ES-I3 (cell line): ENCODE results near the gene DTNBP1.

Experiments used
- H3K36me3 ChIP-seq: 2 replicates; pipeline ENCODE4 v1.6.1; 2013; ENCODE audit warnings: mild to moderate bottlenecking, low read length, control low read depth, moderate library complexity; ENCODE audit not compliant: insufficient read depth
- H3K4me1 ChIP-seq: 2 replicates; pipeline ENCODE4 v1.6.1; 2013; ENCODE audit warnings: mild to moderate bottlenecking, control low read depth, low read length; ENCODE audit not compliant: insufficient read depth
- H3K9ac ChIP-seq: 2 replicates; pipeline ENCODE4 v1.6.1; 2013; ENCODE audit warnings: low read depth, mild to moderate bottlenecking, low read length, moderate library complexity
- H3K9me3 ChIP-seq: 2 replicates; pipeline ENCODE4 v1.6.1; 2013; ENCODE audit warnings: mild to moderate bottlenecking, low read length, moderate library complexity; ENCODE audit not compliant: control insufficient read depth, insufficient read depth

The DTNBP1 gene

DNA sequence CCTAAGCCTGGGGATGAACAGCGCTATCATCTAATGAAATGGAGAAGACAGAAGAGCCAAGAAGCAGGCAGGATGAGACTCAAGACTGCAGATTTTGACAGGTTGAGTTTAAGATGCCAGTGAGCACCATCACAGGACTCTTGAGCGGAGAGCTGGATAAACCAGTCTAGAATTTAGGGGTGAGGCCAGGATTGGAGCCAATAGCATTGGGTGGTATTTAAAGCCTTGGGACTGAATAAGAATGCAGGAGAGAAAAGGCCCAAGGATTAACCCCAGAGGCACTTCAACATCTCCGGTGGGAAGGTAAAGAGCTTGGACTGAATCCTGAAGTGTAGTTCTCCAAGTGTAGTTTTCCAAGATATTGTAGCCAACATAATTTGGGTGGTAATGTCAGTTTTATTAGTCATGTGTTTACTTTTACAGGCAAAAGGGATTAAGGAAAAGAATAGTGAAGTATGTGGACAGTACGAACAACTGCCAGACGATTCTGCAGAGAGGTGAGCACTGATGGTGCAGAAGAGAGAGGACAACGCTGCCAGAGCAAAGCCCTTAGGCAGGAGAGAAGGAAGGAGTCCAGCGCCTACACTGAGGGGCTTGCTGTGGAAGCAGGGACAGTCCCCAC is 85.2 kb downstream of the DTNBP1 start:
- Histone ChIP-seq H3K9me3 (no peaks in the 10 kb centered on the region), H3K4me1 (peaks cover 9% of the 10 kb centered on the region; the same call in 1 of the 2 replicates), H3K36me3 (no peaks in the 10 kb centered on the region), H3K9ac (no peak overlapping the region)

DNA sequence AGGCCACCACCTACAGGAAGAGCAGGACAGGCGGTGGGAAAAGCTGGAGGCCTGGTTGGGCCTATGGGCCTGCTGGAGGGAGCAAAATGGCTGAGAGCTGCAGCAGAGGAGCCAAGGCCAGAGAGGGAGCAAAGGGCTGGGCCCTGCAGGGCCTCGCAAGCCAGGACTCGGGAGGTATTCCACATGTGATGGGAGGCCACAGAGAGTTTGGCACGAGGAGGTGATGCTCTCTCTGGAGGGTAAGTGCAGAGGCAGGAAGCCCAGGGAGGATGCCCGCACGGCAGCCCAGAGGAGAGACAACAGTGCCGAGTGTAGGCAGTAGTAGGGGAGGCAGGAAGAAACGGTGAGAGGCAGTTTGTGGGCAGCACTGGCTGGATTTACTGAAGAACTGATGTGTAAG is 85.7 kb downstream of the DTNBP1 start:
- Histone ChIP-seq H3K9me3 (no peaks in the 10 kb centered on the region), H3K36me3 (no peaks in the 10 kb centered on the region), H3K9ac (no peak overlapping the region; the same call in 1 of the 2 replicates), H3K4me1 (peaks cover 9% of the 10 kb centered on the region; the same call in 1 of the 2 replicates)

- Histone ChIP-seq H3K9me3 (no peaks in the 10 kb centered on the region), H3K36me3 (no peaks in the 10 kb centered on the region), H3K4me1 (peaks cover 9% of the 10 kb centered on the region; the same call in 1 of the 2 replicates), H3K9ac (no peak overlapping the region)
Observed at GRCh38 chr6:15575357-15576033, 87.3 kb downstream of the DTNBP1 start.

- no peak overlapping the region for H3K9ac ChIP-seq
- H3K4me1 ChIP-seq = peaks cover 9% of the 10 kb centered on the region; the same call in 1 of the 2 replicates
- no peaks in the 10 kb centered on the region for H3K36me3 ChIP-seq
- H3K9me3 ChIP-seq = no peaks in the 10 kb centered on the region
Observed at GRCh38 chr6:15574486-15574885, 88.3 kb downstream of the DTNBP1 start.

DNA sequence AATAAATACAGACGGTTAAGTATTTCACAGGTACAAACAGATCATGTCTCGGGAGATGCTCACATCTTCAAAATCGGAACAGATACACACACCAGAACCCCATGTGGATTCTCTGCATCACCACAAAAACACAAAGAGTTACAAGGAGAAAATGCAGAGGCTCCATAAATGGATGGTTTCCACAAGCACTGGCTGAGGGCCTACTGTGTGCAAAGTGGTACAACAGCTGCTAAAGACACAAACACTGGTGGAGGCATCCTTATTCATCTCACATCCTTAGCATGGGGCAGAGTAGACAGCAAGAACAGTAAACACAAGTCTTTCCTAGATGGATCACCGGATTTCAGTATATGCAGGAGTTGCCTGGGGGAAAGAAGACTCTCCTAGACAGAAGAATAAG is 88.8 kb downstream of the DTNBP1 start:
- Histone ChIP-seq H3K4me1 (peaks cover 9% of the 10 kb centered on the region; the same call in 1 of the 2 replicates), H3K36me3 (no peaks in the 10 kb centered on the region), H3K9ac (no peak overlapping the region), H3K9me3 (no peaks in the 10 kb centered on the region)

- H3K9ac ChIP-seq = no peak overlapping the region
- no peaks in the 10 kb centered on the region for H3K9me3 ChIP-seq
- peaks cover 13% of the 10 kb centered on the region; the same call in 1 of the 2 replicates for H3K4me1 ChIP-seq
- H3K36me3 ChIP-seq = no peaks in the 10 kb centered on the region
Observed at GRCh38 chr6:15573384-15573783, 89.4 kb downstream of the DTNBP1 start.

- H3K36me3 ChIP-seq = no peaks in the 10 kb centered on the region
- H3K9ac ChIP-seq = no peak overlapping the region
- H3K4me1 ChIP-seq = 0 out of 2 replicates have a peak, but pooled peaks cover 4% of the 10 kb centered on the region
- H3K9me3 ChIP-seq = no peaks in the 10 kb centered on the region
Observed at GRCh38 chr6:15572296-15573016, 90.4 kb downstream of the DTNBP1 start.

DNA sequence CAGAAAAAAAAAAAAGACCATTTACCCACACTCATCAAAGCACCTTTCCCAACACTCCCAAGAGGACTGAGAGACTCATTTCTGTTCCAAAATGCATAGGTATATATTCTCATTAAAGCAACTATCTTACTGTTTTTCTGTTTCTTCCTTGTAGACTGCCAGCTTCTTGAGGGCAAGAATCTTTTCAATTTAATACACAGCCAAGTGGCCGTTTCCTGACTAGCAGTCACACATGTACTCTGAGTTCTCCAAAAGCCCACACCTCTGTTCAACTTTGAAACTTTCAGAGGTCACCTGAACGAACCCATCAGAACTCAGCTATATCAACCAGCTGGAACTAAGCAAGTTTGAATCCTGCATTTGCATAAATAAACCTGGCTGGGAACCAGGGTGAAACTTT is 92.7 kb downstream of the DTNBP1 start:
- Histone ChIP-seq H3K4me1 (0 out of 2 replicates have a peak, but pooled peaks cover 4% of the 10 kb centered on the region), H3K9ac (no peak overlapping the region), H3K9me3 (no peaks in the 10 kb centered on the region), H3K36me3 (no peaks in the 10 kb centered on the region)

DNA sequence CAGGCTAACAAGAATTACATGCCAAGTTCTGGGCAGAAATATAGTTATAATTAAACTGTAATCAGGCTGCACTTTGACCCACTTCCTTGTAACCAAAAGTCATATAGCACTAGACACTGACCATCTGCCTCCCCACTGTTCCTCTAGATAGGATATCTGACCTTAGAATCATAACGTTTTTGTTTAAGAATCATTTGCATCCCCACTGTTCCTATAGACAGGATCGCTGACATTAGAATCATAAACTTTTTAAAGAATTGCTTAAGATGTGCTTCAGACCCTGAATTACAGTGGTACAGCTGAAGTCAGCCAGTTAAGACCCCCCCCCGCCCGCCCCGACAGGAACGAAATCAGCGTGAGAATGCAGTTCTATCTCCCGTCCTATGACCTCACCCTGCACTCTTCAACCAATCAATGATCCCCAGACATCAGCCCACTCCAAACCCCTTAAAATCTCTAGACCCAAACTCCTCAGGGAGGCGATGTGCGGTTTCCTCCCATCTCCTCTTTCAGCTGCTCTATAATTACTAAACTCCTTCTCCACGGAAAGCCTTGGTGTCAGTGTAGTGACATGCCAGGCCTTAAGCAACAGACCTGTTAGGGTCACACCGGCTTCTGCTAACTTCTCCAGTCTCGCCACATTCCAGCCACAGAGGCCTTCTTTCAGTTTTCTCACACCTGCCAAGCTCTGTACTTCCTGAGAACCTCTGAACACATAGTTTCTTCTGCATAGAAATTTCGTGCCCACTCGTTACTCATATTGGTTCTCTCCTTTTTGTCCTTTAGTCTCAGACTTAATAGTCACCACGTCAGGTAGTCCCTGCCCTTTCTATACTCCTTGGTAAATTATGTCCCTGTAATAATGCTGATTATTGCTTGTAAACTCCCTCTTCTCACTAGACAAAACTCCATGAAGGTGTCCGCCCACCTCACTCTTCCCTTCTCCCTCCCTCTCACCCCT is 93.5 kb downstream of the DTNBP1 start:
- Histone ChIP-seq H3K9ac (no peak overlapping the region), H3K36me3 (no peaks in the 10 kb centered on the region), H3K9me3 (no peaks in the 10 kb centered on the region), H3K4me1 (0 out of 2 replicates have a peak, but pooled peaks cover 4% of the 10 kb centered on the region)

- no peak overlapping the region for H3K9ac ChIP-seq
- peaks cover 5% of the 10 kb centered on the region; the same call in 1 of the 2 replicates for H3K4me1 ChIP-seq
- H3K9me3 ChIP-seq = no peaks in the 10 kb centered on the region
- H3K36me3 ChIP-seq = no peaks in the 10 kb centered on the region
Observed at GRCh38 chr6:15562977-15563376, 99.9 kb downstream of the DTNBP1 start.

DNA sequence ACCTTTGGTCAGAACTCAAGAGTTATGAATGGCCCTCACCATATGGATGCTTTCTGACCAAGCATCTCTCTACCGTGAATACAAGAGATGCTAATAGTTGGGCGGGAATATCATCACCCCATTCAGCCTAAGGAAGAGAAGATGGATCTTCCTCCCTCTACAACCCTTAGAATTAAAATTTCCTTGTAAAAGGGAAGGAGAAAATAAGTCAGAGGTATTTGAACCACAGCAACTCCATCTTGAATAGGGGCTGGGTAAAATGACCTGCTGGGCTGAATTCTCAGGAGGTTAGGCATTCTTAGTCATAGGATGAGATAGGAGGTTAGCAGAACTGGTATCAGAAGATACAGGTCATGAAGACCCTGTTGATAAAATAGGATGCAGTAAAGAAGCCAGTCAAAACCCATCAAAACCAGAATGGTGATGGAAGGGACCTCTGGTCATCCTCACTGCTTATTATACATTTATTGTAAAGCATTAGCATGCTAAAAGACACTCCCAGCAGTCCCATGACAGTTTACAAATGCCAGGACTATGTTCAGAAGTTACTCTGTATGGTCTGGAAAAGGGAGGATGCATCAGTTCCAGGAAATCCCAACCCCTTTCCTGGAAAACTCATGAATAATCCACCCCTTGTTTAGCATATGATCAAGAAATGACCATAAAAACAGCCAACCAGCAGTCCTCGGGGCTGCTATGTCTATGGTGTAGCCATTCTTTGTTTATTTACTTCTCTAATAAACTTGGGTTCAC is 101.2 kb downstream of the DTNBP1 start:
- Histone ChIP-seq H3K9me3 (no peaks in the 10 kb centered on the region), H3K36me3 (no peaks in the 10 kb centered on the region), H3K4me1 (peaks cover 5% of the 10 kb centered on the region; the same call in 1 of the 2 replicates), H3K9ac (no peak overlapping the region)

- Histone ChIP-seq H3K9me3 (no peaks in the 10 kb centered on the region), H3K36me3 (no peaks in the 10 kb centered on the region), H3K4me1 (peaks cover 6% of the 10 kb centered on the region), H3K9ac (no peak overlapping the region)
Observed at GRCh38 chr6:15560713-15561112, 102.1 kb downstream of the DTNBP1 start.

DNA sequence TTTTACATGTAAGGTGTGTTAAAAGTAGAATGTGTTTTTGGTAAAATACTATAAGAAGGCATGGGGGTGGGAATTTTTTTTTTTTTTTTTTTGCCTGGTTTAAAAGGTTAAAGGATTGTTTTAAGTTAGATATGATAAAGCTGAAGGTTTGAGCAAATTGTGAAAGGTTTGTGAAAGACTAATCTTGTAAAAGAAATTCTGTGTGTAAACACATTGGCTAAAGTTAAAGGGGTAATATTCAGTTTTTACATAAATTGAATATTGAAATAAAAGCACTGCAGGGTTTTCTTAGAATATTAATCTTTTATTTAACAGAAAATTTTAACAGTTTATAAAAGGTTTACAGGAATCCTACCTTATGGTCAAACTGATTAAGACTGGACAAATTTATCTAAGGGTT is 105.7 kb downstream of the DTNBP1 start:
- Histone ChIP-seq H3K9ac (no peak overlapping the region), H3K36me3 (no peaks in the 10 kb centered on the region), H3K4me1 (peaks cover 18% of the 10 kb centered on the region), H3K9me3 (no peaks in the 10 kb centered on the region)
